GM12878 (cell line): ENCODE data around the gene TOMM34. TPM values are rescaled to one million over a fixed set of nuclear protein-coding genes. Genes with fewer than 3 reads are reported as not detected.

Experiments
- ATAC-seq: fragments of 200-7000 bp; cut with Tn5 transposase; 3 replicates; pipeline ENCODE4 v1.9.1; 2020; ENCODE audit warnings: mild to moderate bottlenecking, moderate library complexity
- BruUV-seq: library from RNA; stranded (reverse); fragments of 400-500 nt; replicated peaks from 2 replicates; lab custom pipeline; 2021; lab: Mats Ljungman, UMichigan
- CTCF ChIA-PET: fragments of 300-600 bp; sonication (Branson Sonifier 250); formaldehyde crosslinking; extraction: SDS; loops from one replicate; lab custom pipeline; 2021; ENCODE audit warnings: inconsistent platforms; lab: Yijun Ruan, JAX
- POLR2A ChIA-PET: fragments of 350-600 bp; formaldehyde crosslinking; extraction: SDS; loops from one replicate; lab custom pipeline; 2021; ENCODE audit warnings: inconsistent platforms; lab: Charles Lee
- RAD21 ChIA-PET: fragments of 300-600 bp; sonication (Branson Sonifier 250); formaldehyde crosslinking; loops from one replicate; lab custom pipeline; 2023; ENCODE audit warnings: antibody characterized with exemption; ENCODE audit not compliant: unreplicated experiment; lab: Charles Lee
- SMC1A ChIA-PET: fragments of 300-600 bp; sonication (Branson Sonifier 250); formaldehyde crosslinking; loops from one replicate; lab custom pipeline; 2023; ENCODE audit not compliant: unreplicated experiment, uncharacterized antibody; lab: Charles Lee
- DNase-seq: peaks from one replicate; pipeline ENCODE4 v3.0.0-alpha.2; 2011; ENCODE audit warnings: low read depth, low spot score
- FAIRE-seq: peaks from 3 replicates; lab custom pipeline; 2011; peaks lifted over from hg19 to GRCh38; lab: Jason Lieb, UNC
- H2AFZ ChIP-seq: 2 replicates; pipeline ENCODE4 v1.6.0; 2011; ENCODE audit warnings: low read depth, low read length, control low read depth; ENCODE audit not compliant: control insufficient read depth
- H3K27ac ChIP-seq: 2 replicates; pipeline ENCODE4 v1.5.1; 2011; ENCODE audit warnings: control low read depth; ENCODE audit not compliant: control insufficient read depth, insufficient read depth
- H3K27me3 ChIP-seq, 2 experiments: replicated peaks in 1 of 2; 2 replicates each; pipeline versions ENCODE4 v1.6.0 to v1.6.1; 2011; ENCODE audit warnings: low read length in 1 of 2; ENCODE audit not compliant: control insufficient read depth in 2 of 2, insufficient read depth in 2 of 2
- H3K36me3 ChIP-seq, 2 experiments: 2 replicates each; pipeline ENCODE4 v1.5.1; 2011; ENCODE audit warnings: low read length in 1 of 2; ENCODE audit not compliant: control insufficient read depth in 2 of 2, insufficient read depth in 2 of 2
- H3K4me1 ChIP-seq: 2 replicates; pipeline ENCODE4 v1.6.1; 2011; ENCODE audit warnings: mild to moderate bottlenecking, low read length, moderate library complexity, mixed read lengths; ENCODE audit not compliant: control insufficient read depth, insufficient read depth
- H3K4me2 ChIP-seq: 2 replicates; pipeline ENCODE4 v1.6.0; 2011; ENCODE audit warnings: control low read depth; ENCODE audit not compliant: control insufficient read depth, insufficient read depth
- H3K4me3 ChIP-seq: fragments of 200-600 bp; sonication (generic); 2 replicates; pipeline ENCODE4 v1.5.1; 2016
- H3K79me2 ChIP-seq: 2 replicates; pipeline ENCODE4 v1.6.0; 2011; ENCODE audit warnings: low read length; ENCODE audit not compliant: control insufficient read depth, insufficient read depth
- H3K9ac ChIP-seq: 2 replicates; pipeline ENCODE4 v1.8.0; 2011; ENCODE audit warnings: low read length, control low read depth, mixed read lengths; ENCODE audit not compliant: control insufficient read depth, insufficient read depth
- H3K9me3 ChIP-seq: replicated peaks from 3 replicates; pipeline ENCODE4 v1.5.1; 2011; ENCODE audit warnings: mild to moderate bottlenecking, low read length; ENCODE audit not compliant: control insufficient read depth, insufficient read depth
- H4K20me1 ChIP-seq: 2 replicates; pipeline ENCODE4 v1.6.0; 2011; ENCODE audit not compliant: control insufficient read depth, insufficient read depth
- E2F4 ChIP-seq: IDR thresholded peaks from 2 replicates; pipeline ENCODE4 v1.6.1; 2012; ENCODE audit warnings: low read depth, low read length, improper control_type of control experiment
- EED ChIP-seq: sonication (generic); IDR thresholded peaks from 2 replicates; pipeline ENCODE4 v1.6.1; 2016; ENCODE audit warnings: antibody characterized with exemption, low read depth
- EZH2 ChIP-seq: IDR thresholded peaks from 2 replicates; pipeline ENCODE4 v1.6.1; 2012; ENCODE audit warnings: low read depth, mild to moderate bottlenecking, control low read depth, inconsistent platforms, low read length, borderline replicate concordance; ENCODE audit not compliant: control insufficient read depth
- FOS ChIP-seq: IDR thresholded peaks from 3 replicates; pipeline ENCODE4 v1.6.1; 2011; ENCODE audit warnings: borderline replicate concordance; ENCODE audit not compliant: insufficient read length; ENCODE audit errors: extremely low read depth
- GATAD2B ChIP-seq: fragments of 450-650 bp; conservative IDR thresholded peaks from 2 replicates; pipeline ENCODE4 v1.6.1; 2017; ENCODE audit warnings: low read depth, mild to moderate bottlenecking, moderate library complexity
- MEF2A ChIP-seq: IDR thresholded peaks from 2 replicates; pipeline ENCODE4 v1.6.1; 2011; ENCODE audit warnings: low read depth, mild to moderate bottlenecking, low read length, moderate library complexity; ENCODE audit not compliant: insufficient read depth
- MYC ChIP-seq: IDR thresholded peaks from 2 replicates; pipeline ENCODE4 v1.6.1; 2011; ENCODE audit warnings: mild to moderate bottlenecking, low read length, moderate library complexity, inconsistent platforms; ENCODE audit not compliant: insufficient read depth, insufficient replicate concordance, insufficient read length, severe bottlenecking
- NFYA ChIP-seq: IDR thresholded peaks from 2 replicates; pipeline ENCODE4 v1.6.1; 2011; ENCODE audit warnings: low read depth, mild to moderate bottlenecking, low read length, improper control_type of control experiment, borderline replicate concordance
- NRF1 ChIP-seq: conservative IDR thresholded peaks from 2 replicates; pipeline ENCODE4 v1.6.1; 2011; ENCODE audit warnings: mild to moderate bottlenecking, low read depth, low read length, improper control_type of control experiment
- RBBP5 ChIP-seq: fragments of 200-600 bp; sonication (generic); conservative IDR thresholded peaks from 2 replicates; pipeline ENCODE4 v1.6.1; 2016
- RCOR1 ChIP-seq: conservative IDR thresholded peaks from 2 replicates; pipeline ENCODE4 v1.6.1; 2012; ENCODE audit warnings: low read depth, low read length, improper control_type of control experiment
- ZNF207 ChIP-seq: fragments of 450-650 bp; IDR thresholded peaks from 2 replicates; pipeline ENCODE4 v1.6.1; 2014; ENCODE audit warnings: antibody characterized with exemption, mild to moderate bottlenecking, borderline replicate concordance
- WGBS: methylation state at CpG from one replicate; pipeline ENCODE4 v1.1.6; 2016; ENCODE audit warnings: low lambda C conversion rate; ENCODE audit not compliant: insufficient replicate concordance, insufficient coverage; ENCODE audit errors: missing lambda C conversion rate; 5-methylcytosine and 5-hydroxymethylcytosine counted together
- in situ Hi-C: fragments of 300-500 bp; cut with MboI; formaldehyde crosslinking; loops from 9 replicates; pipeline ENCODE4 v1.14.3; 2018; ENCODE audit warnings: mixed read lengths
- intact Hi-C: fragments of 100-400 bp; cut with micrococcal nuclease; formaldehyde crosslinking; loops from one replicate; pipeline ENCODE4 v1.14.2; 2022; ENCODE audit not compliant: unreplicated experiment
- polyA plus RNA-seq, 11 experiments: library from polyadenylated mRNA; depleted of rRNA in 4 of 11; unstranded in 6 of 11; stranded (reverse) in 5 of 11; fragments of >200 nt; fragmentation: Nextera tagmentation in 4 of 11; fragmentation: Illumina TruSeq in 1 of 11; extraction: Ambion mirVana in 4 of 11; extraction: Trizol in 1 of 11; gene quantifications; 1 replicate in 1 of 11; 2 replicates in 10 of 11; pipeline versions ENCODE4 v1.2.1 to v1.2.3, GENCODE V29; 2011 to 2016; ENCODE audit warnings: inconsistent platforms in 2 of 11, missing spikeins in 2 of 11, low read depth in 1 of 11
- total RNA-seq, 4 experiments: library from RNA; depleted of rRNA in 3 of 4; stranded (reverse); fragments of >200 nt in 3 of 4; fragmentation: Illumina TruSeq in 1 of 4; extraction: Trizol in 1 of 4; gene quantifications; 2 replicates each; pipeline versions ENCODE4 v1.2.1 to v1.2.3, GENCODE V29; 2013 to 2021
- TF ChIP-seq, protein P1 (sequence below): fragments of 150-350 bp; IDR thresholded peaks from 2 replicates; pipeline ENCODE4 v1.6.1; 2016; ENCODE audit warnings: low read depth, low read length
- TF ChIP-seq, protein P2 (sequence below): fragments of 450-650 bp; IDR thresholded peaks from 2 replicates; pipeline ENCODE4 v1.6.1; 2016; ENCODE audit warnings: mild to moderate bottlenecking, moderate library complexity, borderline replicate concordance

Gene TOMM34
- total and polyA plus RNA-seq, 10 of the 15 experiments (the other 5 are each of a cell fraction or from before 2014, with no cell fraction given): 14.0 to 73.8 (median 43.9) TPM

GRCh38 chr20:44916586-44916985 is 43.6 kb downstream of the TOMM34 start:
- 100% methylated on average over 12 of the region's 12 CpGs for WGBS
- no peaks in the 10 kb centered on the region for H4K20me1 ChIP-seq
- no peak overlapping the region for H3K27ac ChIP-seq
- H2AFZ ChIP-seq: no peak overlapping the region
- ChIA-PET RAD21 (no interaction called here), POLR2A (no interaction called here), SMC1A (interaction anchor here (1.0 kb wide), 1 partner anchor 16 kb away, joined by 3 read pairs; no protein-coding TSS in a partner anchor), CTCF (interaction anchor here (1.6 kb wide), 1 partner anchor 25 kb away, joined by 7 read pairs; no protein-coding TSS in a partner anchor)
- in situ Hi-C loops (no loop called here), intact Hi-C loops (no loop called here)
- no peaks in the 10 kb centered on the region for H3K9me3 ChIP-seq
- DNase-seq (no peak), ATAC-seq (no peak), FAIRE-seq (no peak)
- H3K9ac ChIP-seq: no peak overlapping the region
- no peak overlapping the region for H3K4me3 ChIP-seq
- H3K79me2 ChIP-seq: no peaks in the 10 kb centered on the region
- H3K36me3 ChIP-seq: peaks cover 4 to 6% of the 10 kb centered on the region in 2 experiments; a peak in 3 of 4 replicates
- H3K4me1 ChIP-seq: no peaks in the 10 kb centered on the region
- BruUV-seq: no TSS peak
- H3K4me2 ChIP-seq: no peak overlapping the region
- no peaks in the 10 kb centered on the region for H3K27me3 ChIP-seq
- TF ChIP-seq E2F4 (no peak), EED (no peak), FOS (no peak), NRF1 (no peak), MEF2A (no peak), MYC (no peak), NFYA (no peak), ZNF207 (no peak), RBBP5 (no peak), GATAD2B (no peak), EZH2 (no peak), RCOR1 (no peak)
- TF ChIP-seq, protein P1, sequence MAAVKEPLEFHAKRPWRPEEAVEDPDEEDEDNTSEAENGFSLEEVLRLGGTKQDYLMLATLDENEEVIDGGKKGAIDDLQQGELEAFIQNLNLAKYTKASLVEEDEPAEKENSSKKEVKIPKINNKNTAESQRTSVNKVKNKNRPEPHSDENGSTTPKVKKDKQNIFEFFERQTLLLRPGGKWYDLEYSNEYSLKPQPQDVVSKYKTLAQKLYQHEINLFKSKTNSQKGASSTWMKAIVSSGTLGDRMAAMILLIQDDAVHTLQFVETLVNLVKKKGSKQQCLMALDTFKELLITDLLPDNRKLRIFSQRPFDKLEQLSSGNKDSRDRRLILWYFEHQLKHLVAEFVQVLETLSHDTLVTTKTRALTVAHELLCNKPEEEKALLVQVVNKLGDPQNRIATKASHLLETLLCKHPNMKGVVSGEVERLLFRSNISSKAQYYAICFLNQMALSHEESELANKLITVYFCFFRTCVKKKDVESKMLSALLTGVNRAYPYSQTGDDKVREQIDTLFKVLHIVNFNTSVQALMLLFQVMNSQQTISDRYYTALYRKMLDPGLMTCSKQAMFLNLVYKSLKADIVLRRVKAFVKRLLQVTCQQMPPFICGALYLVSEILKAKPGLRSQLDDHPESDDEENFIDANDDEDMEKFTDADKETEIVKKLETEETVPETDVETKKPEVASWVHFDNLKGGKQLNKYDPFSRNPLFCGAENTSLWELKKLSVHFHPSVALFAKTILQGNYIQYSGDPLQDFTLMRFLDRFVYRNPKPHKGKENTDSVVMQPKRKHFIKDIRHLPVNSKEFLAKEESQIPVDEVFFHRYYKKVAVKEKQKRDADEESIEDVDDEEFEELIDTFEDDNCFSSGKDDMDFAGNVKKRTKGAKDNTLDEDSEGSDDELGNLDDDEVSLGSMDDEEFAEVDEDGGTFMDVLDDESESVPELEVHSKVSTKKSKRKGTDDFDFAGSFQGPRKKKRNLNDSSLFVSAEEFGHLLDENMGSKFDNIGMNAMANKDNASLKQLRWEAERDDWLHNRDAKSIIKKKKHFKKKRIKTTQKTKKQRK: no peak
- TF ChIP-seq, protein P2, sequence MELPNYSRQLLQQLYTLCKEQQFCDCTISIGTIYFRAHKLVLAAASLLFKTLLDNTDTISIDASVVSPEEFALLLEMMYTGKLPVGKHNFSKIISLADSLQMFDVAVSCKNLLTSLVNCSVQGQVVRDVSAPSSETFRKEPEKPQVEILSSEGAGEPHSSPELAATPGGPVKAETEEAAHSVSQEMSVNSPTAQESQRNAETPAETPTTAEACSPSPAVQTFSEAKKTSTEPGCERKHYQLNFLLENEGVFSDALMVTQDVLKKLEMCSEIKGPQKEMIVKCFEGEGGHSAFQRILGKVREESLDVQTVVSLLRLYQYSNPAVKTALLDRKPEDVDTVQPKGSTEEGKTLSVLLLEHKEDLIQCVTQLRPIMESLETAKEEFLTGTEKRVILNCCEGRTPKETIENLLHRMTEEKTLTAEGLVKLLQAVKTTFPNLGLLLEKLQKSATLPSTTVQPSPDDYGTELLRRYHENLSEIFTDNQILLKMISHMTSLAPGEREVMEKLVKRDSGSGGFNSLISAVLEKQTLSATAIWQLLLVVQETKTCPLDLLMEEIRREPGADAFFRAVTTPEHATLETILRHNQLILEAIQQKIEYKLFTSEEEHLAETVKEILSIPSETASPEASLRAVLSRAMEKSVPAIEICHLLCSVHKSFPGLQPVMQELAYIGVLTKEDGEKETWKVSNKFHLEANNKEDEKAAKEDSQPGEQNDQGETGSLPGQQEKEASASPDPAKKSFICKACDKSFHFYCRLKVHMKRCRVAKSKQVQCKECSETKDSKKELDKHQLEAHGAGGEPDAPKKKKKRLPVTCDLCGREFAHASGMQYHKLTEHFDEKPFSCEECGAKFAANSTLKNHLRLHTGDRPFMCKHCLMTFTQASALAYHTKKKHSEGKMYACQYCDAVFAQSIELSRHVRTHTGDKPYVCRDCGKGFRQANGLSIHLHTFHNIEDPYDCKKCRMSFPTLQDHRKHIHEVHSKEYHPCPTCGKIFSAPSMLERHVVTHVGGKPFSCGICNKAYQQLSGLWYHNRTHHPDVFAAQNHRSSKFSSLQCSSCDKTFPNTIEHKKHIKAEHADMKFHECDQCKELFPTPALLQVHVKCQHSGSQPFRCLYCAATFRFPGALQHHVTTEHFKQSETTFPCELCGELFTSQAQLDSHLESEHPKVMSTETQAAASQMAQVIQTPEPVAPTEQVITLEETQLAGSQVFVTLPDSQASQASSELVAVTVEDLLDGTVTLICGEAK: no peak
